H9 (cell line): ENCODE data around the gene SPTAN1. TPM values are rescaled to one million over a fixed set of nuclear protein-coding genes. Genes with fewer than 3 reads are reported as not detected.
A peak's percentile ranks its signal among the peaks of the same experiment; 100 is the strongest.

Experiments
- DNase-seq: peaks from one replicate; pipeline ENCODE4 v3.0.0-alpha.2; 2017
- H2AFZ ChIP-seq: one replicate; pipeline ENCODE4 v1.6.1; 2013; ENCODE audit warnings: mild to moderate bottlenecking, low read length, control low read depth, moderate library complexity
- H2AK5ac ChIP-seq: 2 replicates; pipeline ENCODE4 v1.6.1; 2013; ENCODE audit warnings: low read length, control low read depth, mixed read lengths; ENCODE audit not compliant: insufficient read length
- H2BK120ac ChIP-seq: one replicate; pipeline ENCODE4 v1.6.1; 2013; ENCODE audit warnings: low read depth, mild to moderate bottlenecking, low read length, control low read depth, inconsistent platforms; ENCODE audit not compliant: poor library complexity, severe bottlenecking
- H2BK12ac ChIP-seq: 2 replicates; pipeline ENCODE4 v1.6.1; 2013; ENCODE audit warnings: low read length, control low read depth, mixed read lengths, low read depth; ENCODE audit not compliant: insufficient read length
- H2BK15ac ChIP-seq: 2 replicates; pipeline ENCODE4 v1.6.1; 2013; ENCODE audit warnings: low read depth, low read length, control low read depth
- H2BK20ac ChIP-seq: one replicate; pipeline ENCODE4 v1.6.1; 2013; ENCODE audit warnings: low read depth, mild to moderate bottlenecking, low read length, control low read depth, inconsistent platforms; ENCODE audit not compliant: poor library complexity, severe bottlenecking
- H2BK5ac ChIP-seq: 2 replicates; pipeline ENCODE4 v1.6.1; 2013; ENCODE audit warnings: low read length, control low read depth, mixed read lengths; ENCODE audit not compliant: insufficient read length
- H3K14ac ChIP-seq: 2 replicates; pipeline ENCODE4 v1.6.1; 2013; ENCODE audit warnings: low read length, control low read depth; ENCODE audit not compliant: insufficient read depth
- H3K18ac ChIP-seq: 2 replicates; pipeline ENCODE4 v1.6.1; 2013; ENCODE audit warnings: low read depth, mild to moderate bottlenecking, mixed read lengths, low read length, control low read depth; ENCODE audit not compliant: insufficient read length
- H3K23ac ChIP-seq: 2 replicates; pipeline ENCODE4 v1.6.1; 2013; ENCODE audit warnings: low read length, control low read depth, mixed read lengths, low read depth; ENCODE audit not compliant: insufficient read length
- H3K23me2 ChIP-seq: 2 replicates; pipeline ENCODE4 v1.6.1; 2013; ENCODE audit warnings: low read depth, mild to moderate bottlenecking, mixed read lengths, low read length, control low read depth; ENCODE audit not compliant: insufficient read length, poor library complexity, severe bottlenecking
- H3K27ac ChIP-seq: 2 replicates; pipeline ENCODE4 v1.5.1; 2013; ENCODE audit warnings: low read length, control low read depth, mixed read lengths, low read depth; ENCODE audit not compliant: insufficient read length
- H3K27me3 ChIP-seq: 2 replicates; pipeline ENCODE4 v1.6.1; 2013; ENCODE audit warnings: low read length, control low read depth, inconsistent platforms; ENCODE audit not compliant: insufficient read depth
- H3K4ac ChIP-seq: 2 replicates; pipeline ENCODE4 v1.6.1; 2013; ENCODE audit warnings: low read depth, mild to moderate bottlenecking, control low read depth, inconsistent platforms, low read length, moderate library complexity
- H3K4me1 ChIP-seq: 2 replicates; pipeline ENCODE4 v1.6.1; 2013; ENCODE audit warnings: low read length, control low read depth, inconsistent platforms; ENCODE audit not compliant: insufficient read depth
- H3K4me2 ChIP-seq: 2 replicates; pipeline ENCODE4 v1.6.1; 2013; ENCODE audit warnings: low read length, control low read depth, mixed read lengths; ENCODE audit not compliant: insufficient read length, insufficient read depth
- H3K56ac ChIP-seq: 2 replicates; pipeline ENCODE4 v1.6.1; 2013; ENCODE audit warnings: low read depth, mild to moderate bottlenecking, mixed read lengths, low read length, control low read depth; ENCODE audit not compliant: insufficient read length
- H3K79me1 ChIP-seq: 2 replicates; pipeline ENCODE4 v1.6.1; 2013; ENCODE audit warnings: low read depth, mild to moderate bottlenecking, moderate library complexity, low read length, control low read depth, inconsistent platforms; ENCODE audit not compliant: insufficient read depth, poor library complexity, severe bottlenecking
- H3K79me2 ChIP-seq: 2 replicates; pipeline ENCODE4 v1.6.1; 2013; ENCODE audit warnings: low read length, control low read depth, inconsistent platforms; ENCODE audit not compliant: insufficient read depth
- H3K9ac ChIP-seq: 2 replicates; pipeline ENCODE4 v1.6.1; 2013; ENCODE audit warnings: low read length, control low read depth, mixed read lengths; ENCODE audit not compliant: insufficient read length; ENCODE audit errors: extremely low read depth
- H3K9me3 ChIP-seq: one replicate; pipeline ENCODE4 v1.6.1; 2013; ENCODE audit warnings: low read depth, low read length, inconsistent platforms; ENCODE audit not compliant: control insufficient read depth
- H3T11ph ChIP-seq: one replicate; pipeline ENCODE4 v1.6.1; 2013; ENCODE audit warnings: mild to moderate bottlenecking, low read length, control low read depth, inconsistent platforms
- H4K20me1 ChIP-seq: one replicate; pipeline ENCODE4 v1.6.1; 2013; ENCODE audit not compliant: control insufficient read depth, insufficient read length, insufficient read depth
- H4K5ac ChIP-seq: 2 replicates; pipeline ENCODE4 v1.6.1; 2013; ENCODE audit warnings: low read depth, mild to moderate bottlenecking, mixed read lengths, low read length, control low read depth; ENCODE audit not compliant: insufficient read length
- H4K8ac ChIP-seq: replicated peaks from 2 replicates; pipeline ENCODE4 v1.6.1; 2013; ENCODE audit warnings: low read length, control low read depth, mixed read lengths, low read depth; ENCODE audit not compliant: insufficient read length
- H4K91ac ChIP-seq: 2 replicates; pipeline ENCODE4 v1.6.1; 2013; ENCODE audit warnings: low read depth, mild to moderate bottlenecking, moderate library complexity, mixed read lengths, low read length, control low read depth; ENCODE audit not compliant: insufficient read length
- H3K27ac Mint-ChIP-seq, 3 experiments: 2 replicates in 2 of 3; 3 replicates in 1 of 3; pipeline ENCODE4 v1.8.0; 2020 to 2021; ENCODE audit warnings: mixed read lengths in 3 of 3, mild to moderate bottlenecking in 1 of 3, moderate library complexity in 1 of 3
- H3K27me3 Mint-ChIP-seq: 2 replicates; pipeline ENCODE4 v1.8.0; 2021; ENCODE audit warnings: low read depth, mild to moderate bottlenecking, moderate library complexity, mixed read lengths
- H3K36me3 Mint-ChIP-seq, 3 experiments: 2 replicates in 2 of 3; 3 replicates in 1 of 3; pipeline ENCODE4 v1.8.0; 2020 to 2021; ENCODE audit warnings: low read depth in 3 of 3, mixed read lengths in 3 of 3; ENCODE audit not compliant: insufficient read depth in 1 of 3
- H3K4me1 Mint-ChIP-seq, 2 experiments: 2 replicates each; pipeline ENCODE4 v1.8.0; 2020; ENCODE audit warnings: mixed read lengths in 2 of 2
- H3K4me3 Mint-ChIP-seq, 2 experiments: 2 replicates in 1 of 2; 3 replicates in 1 of 2; pipeline ENCODE4 v1.8.0; 2020 to 2021; ENCODE audit warnings: mild to moderate bottlenecking in 2 of 2, mixed read lengths in 2 of 2, moderate library complexity in 1 of 2
- H3K9me3 Mint-ChIP-seq, 2 experiments: 2 replicates in 1 of 2; 3 replicates in 1 of 2; pipeline ENCODE4 v1.8.0; 2020; ENCODE audit warnings: mild to moderate bottlenecking in 2 of 2, mixed read lengths in 2 of 2, moderate library complexity in 1 of 2
- WGBS: extraction: QIAGEN DNeasy Blood & Tissue Kit; methylation state at CpG from one replicate; pipeline ENCODE4 v1.1.7; 2013; ENCODE audit warnings: missing lambda C conversion rate, low lambda C conversion rate, mixed read lengths; ENCODE audit not compliant: insufficient read length; ENCODE audit errors: extremely low coverage; 5-methylcytosine and 5-hydroxymethylcytosine counted together
- total RNA-seq: library from RNA; stranded (reverse); gene quantifications from 2 replicates; pipeline ENCODE4 v1.2.1, GENCODE V29; 2021
- TF ChIP-seq, protein P1 (sequence below): fragments of 200-600 bp; sonication (generic); conservative IDR thresholded peaks from 3 replicates; pipeline ENCODE4 v1.8.0; 2021; ENCODE audit warnings: antibody characterized with exemption, mild to moderate bottlenecking

The SPTAN1 gene
- total RNA-seq, 1 experiment from 2014 or later: 213 TPM

DNA sequence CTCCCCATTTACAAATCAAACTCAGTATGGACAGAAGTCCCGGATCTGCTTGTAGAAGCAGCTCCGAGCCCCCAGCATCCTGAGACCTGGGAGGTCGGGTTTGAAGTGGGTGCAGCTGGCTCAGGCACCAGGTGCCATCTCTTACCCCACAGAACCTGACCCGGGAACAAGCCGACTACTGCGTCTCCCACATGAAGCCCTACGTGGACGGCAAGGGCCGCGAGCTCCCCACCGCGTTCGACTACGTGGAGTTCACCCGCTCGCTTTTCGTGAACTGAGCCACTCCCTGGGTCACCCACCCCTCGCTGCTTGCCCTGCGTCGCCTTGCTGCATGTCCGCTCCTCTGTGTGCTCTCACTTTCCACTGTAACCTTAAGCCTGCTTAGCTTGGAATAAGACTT is 80.7 kb downstream of the SPTAN1 start:
- no peak overlapping the region for H4K91ac ChIP-seq
- H3T11ph ChIP-seq: no peak overlapping the region
- H3K18ac ChIP-seq: no peak overlapping the region
- no peak overlapping the region for H2BK120ac ChIP-seq
- no peak overlapping the region for H4K8ac ChIP-seq
- WGBS: no CpG with 5 or more reads among the region's 21 CpGs
- no peak overlapping the region for H3K9ac ChIP-seq
- H3K27ac ChIP-seq: no peak overlapping the region
- no peaks in the 10 kb centered on the region for H3K23me2 ChIP-seq
- no peak overlapping the region for H2AK5ac ChIP-seq
- no peaks in the 10 kb centered on the region for H4K20me1 ChIP-seq
- H2BK5ac ChIP-seq: no peak overlapping the region
- no peak overlapping the region for H4K5ac ChIP-seq
- no peaks in the 10 kb centered on the region for H3K4me1 ChIP-seq
- no peak overlapping the region for H2BK15ac ChIP-seq
- Mint-ChIP-seq H3K9me3 (no peaks in the 10 kb centered on the region), H3K4me1 (peaks cover 2 to 10% of the 10 kb centered on the region in 2 experiments; a peak in 3 of 4 replicates), H3K4me3 (no peak overlapping the region), H3K27ac (peak overlapping the region in 1 of 3 experiments; percentile 82; a peak in 2 of 7 replicates), H3K27me3 (no peaks in the 10 kb centered on the region), H3K36me3 (peaks cover 18 to 57% (median 51%) of the 10 kb centered on the region in 3 experiments)
- H3K27me3 ChIP-seq: no peaks in the 10 kb centered on the region
- H3K79me1 ChIP-seq: no peaks in the 10 kb centered on the region
- H3K9me3 ChIP-seq: no peaks in the 10 kb centered on the region
- H3K56ac ChIP-seq: no peak overlapping the region
- no peak overlapping the region for H2BK20ac ChIP-seq
- no peak overlapping the region for H3K4me2 ChIP-seq
- no peak overlapping the region for H3K4ac ChIP-seq
- no peak overlapping the region for H2BK12ac ChIP-seq
- no peak overlapping the region for H3K14ac ChIP-seq
- H3K23ac ChIP-seq: no peak overlapping the region
- no peaks in the 10 kb centered on the region for H3K79me2 ChIP-seq
- TF ChIP-seq, protein P1, sequence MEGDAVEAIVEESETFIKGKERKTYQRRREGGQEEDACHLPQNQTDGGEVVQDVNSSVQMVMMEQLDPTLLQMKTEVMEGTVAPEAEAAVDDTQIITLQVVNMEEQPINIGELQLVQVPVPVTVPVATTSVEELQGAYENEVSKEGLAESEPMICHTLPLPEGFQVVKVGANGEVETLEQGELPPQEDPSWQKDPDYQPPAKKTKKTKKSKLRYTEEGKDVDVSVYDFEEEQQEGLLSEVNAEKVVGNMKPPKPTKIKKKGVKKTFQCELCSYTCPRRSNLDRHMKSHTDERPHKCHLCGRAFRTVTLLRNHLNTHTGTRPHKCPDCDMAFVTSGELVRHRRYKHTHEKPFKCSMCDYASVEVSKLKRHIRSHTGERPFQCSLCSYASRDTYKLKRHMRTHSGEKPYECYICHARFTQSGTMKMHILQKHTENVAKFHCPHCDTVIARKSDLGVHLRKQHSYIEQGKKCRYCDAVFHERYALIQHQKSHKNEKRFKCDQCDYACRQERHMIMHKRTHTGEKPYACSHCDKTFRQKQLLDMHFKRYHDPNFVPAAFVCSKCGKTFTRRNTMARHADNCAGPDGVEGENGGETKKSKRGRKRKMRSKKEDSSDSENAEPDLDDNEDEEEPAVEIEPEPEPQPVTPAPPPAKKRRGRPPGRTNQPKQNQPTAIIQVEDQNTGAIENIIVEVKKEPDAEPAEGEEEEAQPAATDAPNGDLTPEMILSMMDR: no peak
- DNase-seq: no peak
- H2AFZ ChIP-seq: no peak overlapping the region
